D721Med (cell line): ENCODE results near the gene CEP350.

ENCODE experiments used
- DNase-seq: peaks from one replicate; pipeline ENCODE4 v3.0.0; 2011; ENCODE audit warnings: low spot score; ENCODE audit not compliant: insufficient read length
- FAIRE-seq: peaks from 2 replicates; lab custom pipeline; 2011; peaks lifted over from hg19 to GRCh38; lab: Jason Lieb, UNC
- CTCF ChIP-seq: IDR thresholded peaks from 2 replicates; pipeline ENCODE4 v1.5.1; 2012; ENCODE audit warnings: mild to moderate bottlenecking, control low read depth; ENCODE audit not compliant: insufficient read depth; ENCODE audit errors: missing control alignments

Gene CEP350

GRCh38 chr1:180101411-180101810 lies 146.8 kb downstream of the CEP350 start:
- DNase-seq (no peak), FAIRE-seq (no peak)
- no peak for TF ChIP-seq CTCF

- no peak for FAIRE-seq
- DNase-seq: no peak
- no peak for TF ChIP-seq CTCF
Observed at GRCh38 chr1:180103819-180104218, 149.2 kb downstream of the CEP350 start.

- FAIRE-seq: no peak
- TF ChIP-seq CTCF: no peak
- no peak for DNase-seq
Observed at GRCh38 chr1:180112091-180112490, 157.5 kb downstream of the CEP350 start.

GRCh38 chr1:180112984-180113647 lies 158.5 kb downstream of the CEP350 start:
- no peak for DNase-seq
- TF ChIP-seq CTCF: no peak
- FAIRE-seq: no peak

GRCh38 chr1:180114396-180114945 lies 159.9 kb downstream of the CEP350 start:
- FAIRE-seq (no peak), DNase-seq (no peak)
- no peak for TF ChIP-seq CTCF

GRCh38 chr1:180116964-180117763 lies 162.6 kb downstream of the CEP350 start:
- TF ChIP-seq CTCF: no peak
- FAIRE-seq: no peak
- DNase-seq: no peak

GRCh38 chr1:180117764-180118116 lies 163.1 kb downstream of the CEP350 start:
- DNase-seq (no peak), FAIRE-seq (no peak)
- no peak for TF ChIP-seq CTCF
